ENCODE data around the gene NAP1L4. TPM values are rescaled to one million over a fixed set of nuclear protein-coding genes. Genes with fewer than 3 reads are reported as not detected.

The NAP1L4 gene
- total RNA-seq, 2 experiments from 2014 or later: 262 to 285 TPM

GRCh38 chr11:2928605-2929530, 63.3 kb downstream of the NAP1L4 start, which contains the start of gene PHLDA2:
PHLDA2 (minus strand) TSS chr11:2929420; CDS start chr11:2929364, 56 bp downstream.
- peak within 1 kb of the TSS; percentile 87 for H3K4me3 Mint-ChIP-seq
- peak; percentile 16 to 88 (median 50) for DNase-seq
- TF ChIP-seq CTCF (IDR thresholded peaks at IDR 0.05): no peak
- peaks cover 30% of the 10 kb centered on the region for H3K27me3 Mint-ChIP-seq
- Histone ChIP-seq H3K9me3 (ENCODE audit: control insufficient read depth in 1 of 2, insufficient read depth in 1 of 2, low read length in 2 of 2) (peaks cover 0 to 13% of the 10 kb centered on the region in 2 experiments), H3K4me3 (ENCODE audit: low read length) (peak within 1 kb of the TSS; percentile 57), H3K27ac (ENCODE audit: low read depth in 1 of 2, low read length in 2 of 2) (no peak within 1 kb of the TSS), H3K36me3 (ENCODE audit: insufficient read depth, low read length) (no peaks in the 10 kb centered on the region), H3K27me3 (ENCODE audit: control insufficient read depth in 1 of 2, insufficient read depth in 2 of 2, low read length in 2 of 2) (peaks cover 21 to 24% of the 10 kb centered on the region in 2 experiments), H3K4me1 (ENCODE audit: insufficient read depth, low read length) (peaks cover 47% of the 10 kb centered on the region)
- peaks cover 24% of the 10 kb centered on the region for H3K4me1 Mint-ChIP-seq (ENCODE audit: low read depth)
- ChIA-PET CTCF (interaction anchor here (1.1 to 2.4 kb wide), 4 partner anchors 27 to 397 kb away, joined by 3 to 17 read pairs (median 8); a partner anchor contains a TSS), POLR2A (interaction anchor here (0.6 to 2.4 kb wide), 4 partner anchors 17 to 86 kb away, joined by 3 to 11 read pairs (median 6); no protein-coding TSS in a partner anchor)
- intact Hi-C loops (cut with DNase I, micrococcal nuclease): no loop called here
- peak; percentile 59 for ATAC-seq (ENCODE audit: poor library complexity)
- no peaks in the 10 kb centered on the region for H3K9me3 Mint-ChIP-seq
- H3K27ac Mint-ChIP-seq: peak within 1 kb of the TSS; percentile 44
- no peaks in the 10 kb centered on the region for H3K36me3 Mint-ChIP-seq (ENCODE audit: low read depth)

- peak in 1 of 14 experiments; percentile 37 for DNase-seq
- peaks cover 24% of the 10 kb centered on the region for H3K4me1 Mint-ChIP-seq (ENCODE audit: low read depth)
- peak overlapping the region; percentile 25 for H3K4me3 ChIP-seq (ENCODE audit: low read length)
- H3K27ac ChIP-seq (ENCODE audit: low read depth in 1 of 2, low read length in 2 of 2): no peak overlapping the region
- H3K4me3 Mint-ChIP-seq: peak overlapping the region; percentile 72
- H3K27me3 ChIP-seq (ENCODE audit: control insufficient read depth in 1 of 2, insufficient read depth in 2 of 2, low read length in 2 of 2): peaks cover 21 to 24% of the 10 kb centered on the region in 2 experiments
- no peak overlapping the region for H3K27ac Mint-ChIP-seq
- no peak for TF ChIP-seq CTCF (IDR thresholded peaks at IDR 0.05)
- ATAC-seq (ENCODE audit: poor library complexity): no peak
- intact Hi-C loops (cut with DNase I, micrococcal nuclease): no loop called here
- peaks cover 39% of the 10 kb centered on the region for H3K4me1 ChIP-seq (ENCODE audit: insufficient read depth, low read length)
- no peaks in the 10 kb centered on the region for H3K9me3 Mint-ChIP-seq
- CTCF ChIA-PET: interaction anchor here (2.1 to 2.4 kb wide), 2 partner anchors 35 to 396 kb away, joined by 9 to 17 read pairs; no protein-coding TSS in a partner anchor
- H3K27me3 Mint-ChIP-seq: peaks cover 30% of the 10 kb centered on the region
- H3K36me3 Mint-ChIP-seq (ENCODE audit: low read depth): no peaks in the 10 kb centered on the region
- POLR2A ChIA-PET: interaction anchor here (0.6 to 2.4 kb wide), 3 partner anchors 18 to 129 kb away, joined by 3 to 11 read pairs (median 7); partner anchors contain the start of gene CARS1
- peaks cover 0 to 13% of the 10 kb centered on the region in 2 experiments for H3K9me3 ChIP-seq (ENCODE audit: control insufficient read depth in 1 of 2, insufficient read depth in 1 of 2, low read length in 2 of 2)
- no peaks in the 10 kb centered on the region for H3K36me3 ChIP-seq (ENCODE audit: insufficient read depth, low read length)
Measured at GRCh38 chr11:2927851-2928604, 64.1 kb downstream of the NAP1L4 start.

GRCh38 chr11:2927121-2927800, 64.9 kb downstream of the NAP1L4 start:
- intact Hi-C loops (cut with DNase I, micrococcal nuclease): no loop called here
- no peak for ATAC-seq (ENCODE audit: poor library complexity)
- POLR2A ChIA-PET: interaction anchor here (0.6 kb wide), 1 partner anchor 130 kb away, joined by 3 read pairs; the partner anchor contains the start of gene CARS1

More at GRCh38 chr11:2927121-2927800, 64.9 kb downstream of the NAP1L4 start:
- H3K27ac Mint-ChIP-seq: no peak overlapping the region
- no peaks in the 10 kb centered on the region for H3K36me3 Mint-ChIP-seq (ENCODE audit: low read depth)
- DNase-seq: no peak
- Histone ChIP-seq H3K36me3 (ENCODE audit: insufficient read depth, low read length) (no peaks in the 10 kb centered on the region), H3K9me3 (ENCODE audit: control insufficient read depth in 1 of 2, insufficient read depth in 1 of 2, low read length in 2 of 2) (peaks cover 0 to 13% of the 10 kb centered on the region in 2 experiments), H3K27ac (ENCODE audit: low read depth in 1 of 2, low read length in 2 of 2) (no peak overlapping the region), H3K4me1 (ENCODE audit: insufficient read depth, low read length) (peaks cover 32% of the 10 kb centered on the region), H3K4me3 (ENCODE audit: low read length) (no peak overlapping the region), H3K27me3 (ENCODE audit: control insufficient read depth in 1 of 2, insufficient read depth in 2 of 2, low read length in 2 of 2) (peaks cover 21 to 24% of the 10 kb centered on the region in 2 experiments)
- no peak for TF ChIP-seq CTCF (IDR thresholded peaks at IDR 0.05)
- H3K27me3 Mint-ChIP-seq: peaks cover 30% of the 10 kb centered on the region
- H3K4me3 Mint-ChIP-seq: peak overlapping the region; percentile 72
- CTCF ChIA-PET: no interaction called here
- no peaks in the 10 kb centered on the region for H3K9me3 Mint-ChIP-seq
- peaks cover 24% of the 10 kb centered on the region for H3K4me1 Mint-ChIP-seq (ENCODE audit: low read depth)
